ENCODE data around the gene STRA8.

The STRA8 gene

DNA sequence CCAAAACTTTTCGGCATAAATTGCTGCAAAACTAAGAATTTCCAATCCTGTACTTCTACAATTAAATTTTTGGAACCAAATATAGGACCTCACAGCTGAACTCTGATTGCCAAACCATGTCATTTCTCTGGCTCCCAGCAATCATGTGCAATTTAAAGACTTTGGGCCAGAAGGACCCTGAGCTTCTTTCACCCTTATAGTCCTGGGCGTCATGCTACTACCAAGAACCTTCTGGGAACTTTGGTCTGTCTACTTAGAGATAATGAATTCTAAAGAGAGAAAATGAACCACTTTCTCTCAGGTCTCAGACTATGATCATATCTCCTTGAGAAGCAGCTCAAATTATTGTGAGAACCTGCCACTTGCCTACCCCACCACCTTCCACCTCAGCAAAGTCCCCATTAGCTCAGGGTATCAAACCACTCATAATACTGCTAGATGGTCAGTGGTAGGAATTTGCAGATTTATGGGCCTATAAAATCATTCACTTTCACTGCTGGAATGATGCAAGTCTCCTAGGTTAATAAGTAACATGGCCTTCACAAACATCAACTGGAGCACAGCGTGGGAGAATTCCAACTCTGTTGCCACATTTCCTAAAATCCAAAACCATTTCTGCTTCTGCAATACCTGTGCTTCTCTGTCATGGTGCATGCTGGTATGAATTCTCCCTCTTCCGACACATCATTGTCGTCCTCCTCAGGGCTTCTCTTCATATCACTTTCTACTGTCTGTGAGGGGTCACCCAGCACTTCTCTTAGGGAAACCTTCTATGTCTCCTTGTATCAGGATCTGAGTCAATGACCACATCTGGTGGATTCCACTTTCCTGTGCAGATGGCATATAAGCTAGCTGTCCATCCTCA lies 15.8 kb upstream of the STRA8 start:
- Histone ChIP-seq H3K9me3 (ENCODE audit: insufficient read depth, low read depth, low read length) (no peaks in the 10 kb centered on the region), H3K4ac (ENCODE audit: low read depth, low read length) (no peak overlapping the region), H2BK5ac (ENCODE audit: low read depth, low read length, poor library complexity) (no peak overlapping the region), H3K27ac (ENCODE audit: low read depth, low read length) (no peak overlapping the region), H3K79me1 (ENCODE audit: low read length) (peaks cover 3% of the 10 kb centered on the region), H3K4me1 (ENCODE audit: control insufficient read depth in 1 of 2, insufficient read depth in 2 of 2, low read length in 2 of 2) (peaks cover 6 to 8% of the 10 kb centered on the region in 2 experiments), H3K18ac (ENCODE audit: low read length) (no peak overlapping the region), H3K36me3 (ENCODE audit: control insufficient read depth in 1 of 2, insufficient read depth in 2 of 2, low read length in 2 of 2) (no peaks in the 10 kb centered on the region), H4K8ac (ENCODE audit: low read depth, low read length) (no peak overlapping the region), H3K79me2 (ENCODE audit: control insufficient read depth, insufficient read depth, low read length, poor library complexity) (no peaks in the 10 kb centered on the region), H3K4me2 (ENCODE audit: low read length) (no peak overlapping the region), H2BK12ac (ENCODE audit: low read length) (no peak overlapping the region), H2BK120ac (ENCODE audit: insufficient read depth, low read length, poor library complexity) (no peak overlapping the region), H4K91ac (ENCODE audit: low read depth, low read length) (no peak overlapping the region), H2AK5ac (ENCODE audit: low read length) (no peak overlapping the region), H3K9ac (ENCODE audit: low read length) (no peak overlapping the region), H3K4me3 (ENCODE audit: low read depth, low read length) (no peak overlapping the region), H3K27me3 (ENCODE audit: insufficient read depth, low read length) (no peaks in the 10 kb centered on the region), H3K14ac (ENCODE audit: low read length) (no peak overlapping the region), H3K23ac (ENCODE audit: low read length) (no peak overlapping the region), H2AFZ (ENCODE audit: insufficient read depth, low read length, poor library complexity) (no peak overlapping the region), H4K12ac (ENCODE audit: low read depth, low read length) (no peak overlapping the region)
- WGBS (ENCODE audit: extremely low coverage, insufficient coverage, insufficient read length) = no CpG with 5 or more reads among the region's 5 CpGs
- DNase-seq = peak in 1 of 2 donors; percentile 61

- H4K8ac ChIP-seq (ENCODE audit: low read depth, low read length) = no peak overlapping the region
- no peaks in the 10 kb centered on the region for H3K36me3 ChIP-seq (ENCODE audit: control insufficient read depth in 1 of 2, insufficient read depth in 2 of 2, low read length in 2 of 2)
- no peak overlapping the region for H3K18ac ChIP-seq (ENCODE audit: low read length)
- no peak overlapping the region for H2AK5ac ChIP-seq (ENCODE audit: low read length)
- no peak overlapping the region for H3K23ac ChIP-seq (ENCODE audit: low read length)
- no CpG with 5 or more reads among the region's 1 CpG for WGBS (ENCODE audit: extremely low coverage, insufficient coverage, insufficient read length)
- no peak overlapping the region for H3K4me2 ChIP-seq (ENCODE audit: low read length)
- H2BK120ac ChIP-seq (ENCODE audit: insufficient read depth, low read length, poor library complexity) = no peak overlapping the region
- H3K14ac ChIP-seq (ENCODE audit: low read length) = no peak overlapping the region
- H3K79me2 ChIP-seq (ENCODE audit: control insufficient read depth, insufficient read depth, low read length, poor library complexity) = no peaks in the 10 kb centered on the region
- no peaks in the 10 kb centered on the region for H3K9me3 ChIP-seq (ENCODE audit: insufficient read depth, low read depth, low read length)
- H3K27me3 ChIP-seq (ENCODE audit: insufficient read depth, low read length) = no peaks in the 10 kb centered on the region
- no peak overlapping the region for H2BK5ac ChIP-seq (ENCODE audit: low read depth, low read length, poor library complexity)
- H4K91ac ChIP-seq (ENCODE audit: low read depth, low read length) = no peak overlapping the region
- DNase-seq = no peak
- no peak overlapping the region for H2BK12ac ChIP-seq (ENCODE audit: low read length)
- H3K9ac ChIP-seq (ENCODE audit: low read length) = no peak overlapping the region
- H3K27ac ChIP-seq (ENCODE audit: low read depth, low read length) = no peak overlapping the region
- H2AFZ ChIP-seq (ENCODE audit: insufficient read depth, low read length, poor library complexity) = no peak overlapping the region
- H4K12ac ChIP-seq (ENCODE audit: low read depth, low read length) = no peak overlapping the region
- no peak overlapping the region for H3K4ac ChIP-seq (ENCODE audit: low read depth, low read length)
- H3K79me1 ChIP-seq (ENCODE audit: low read length) = no peaks in the 10 kb centered on the region
- no peaks in the 10 kb centered on the region for H3K4me1 ChIP-seq (ENCODE audit: control insufficient read depth in 1 of 2, insufficient read depth in 2 of 2, low read length in 2 of 2)
- H3K4me3 ChIP-seq (ENCODE audit: low read depth, low read length) = no peak overlapping the region
Measured at GRCh38 chr7:135224027-135224426, 9.6 kb upstream of the STRA8 start.

DNA sequence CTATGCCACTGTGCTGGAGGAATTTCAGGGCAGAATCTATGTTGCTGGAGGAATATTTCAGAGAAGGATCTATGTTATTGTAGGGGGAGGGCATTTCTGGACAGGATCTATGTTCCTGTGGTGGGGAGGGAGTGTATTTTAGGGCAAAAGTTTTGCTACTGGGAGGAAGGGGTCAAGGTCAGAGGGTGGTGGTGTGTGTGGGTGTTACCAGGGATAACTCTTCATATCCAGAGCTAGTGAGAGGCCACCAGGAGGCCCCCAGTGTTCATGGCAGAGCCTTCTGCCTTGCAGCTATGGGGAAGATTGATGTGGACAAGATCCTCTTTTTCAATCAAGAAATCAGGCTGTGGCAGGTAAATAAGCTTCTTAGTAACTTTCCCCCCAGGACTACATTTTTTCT lies 2.0 kb upstream of the STRA8 start:
- Histone ChIP-seq H3K79me1 (ENCODE audit: low read length) (no peaks in the 10 kb centered on the region), H4K91ac (ENCODE audit: low read depth, low read length) (no peak overlapping the region), H2BK5ac (ENCODE audit: low read depth, low read length, poor library complexity) (no peak overlapping the region), H3K27me3 (ENCODE audit: insufficient read depth, low read length) (no peaks in the 10 kb centered on the region), H3K9ac (ENCODE audit: low read length) (no peak overlapping the region), H3K4ac (ENCODE audit: low read depth, low read length) (no peak overlapping the region), H3K4me2 (ENCODE audit: low read length) (no peak overlapping the region), H2BK12ac (ENCODE audit: low read length) (no peak overlapping the region), H3K14ac (ENCODE audit: low read length) (no peak overlapping the region), H3K9me3 (ENCODE audit: insufficient read depth, low read depth, low read length) (no peaks in the 10 kb centered on the region), H2AK5ac (ENCODE audit: low read length) (no peak overlapping the region), H3K4me3 (ENCODE audit: low read depth, low read length) (no peak overlapping the region), H3K4me1 (ENCODE audit: control insufficient read depth in 1 of 2, insufficient read depth in 2 of 2, low read length in 2 of 2) (no peaks in the 10 kb centered on the region), H3K27ac (ENCODE audit: low read depth, low read length) (no peak overlapping the region), H2BK120ac (ENCODE audit: insufficient read depth, low read length, poor library complexity) (no peak overlapping the region), H4K8ac (ENCODE audit: low read depth, low read length) (no peak overlapping the region), H4K12ac (ENCODE audit: low read depth, low read length) (no peak overlapping the region), H3K79me2 (ENCODE audit: control insufficient read depth, insufficient read depth, low read length, poor library complexity) (no peaks in the 10 kb centered on the region), H3K18ac (ENCODE audit: low read length) (no peak overlapping the region), H3K36me3 (ENCODE audit: control insufficient read depth in 1 of 2, insufficient read depth in 2 of 2, low read length in 2 of 2) (no peaks in the 10 kb centered on the region), H3K23ac (ENCODE audit: low read length) (no peak overlapping the region), H2AFZ (ENCODE audit: insufficient read depth, low read length, poor library complexity) (no peak overlapping the region)
- no peak for DNase-seq

- no peak overlapping the region for H4K91ac ChIP-seq (ENCODE audit: low read depth, low read length)
- no peaks in the 10 kb centered on the region for H3K27me3 ChIP-seq (ENCODE audit: insufficient read depth, low read length)
- H2BK5ac ChIP-seq (ENCODE audit: low read depth, low read length, poor library complexity) = no peak overlapping the region
- no peak overlapping the region for H3K27ac ChIP-seq (ENCODE audit: low read depth, low read length)
- no peak overlapping the region for H2BK12ac ChIP-seq (ENCODE audit: low read length)
- no peak for DNase-seq
- no peak overlapping the region for H3K9ac ChIP-seq (ENCODE audit: low read length)
- H3K9me3 ChIP-seq (ENCODE audit: insufficient read depth, low read depth, low read length) = no peaks in the 10 kb centered on the region
- H3K4ac ChIP-seq (ENCODE audit: low read depth, low read length) = no peak overlapping the region
- no peak overlapping the region for H2AFZ ChIP-seq (ENCODE audit: insufficient read depth, low read length, poor library complexity)
- no peak overlapping the region for H3K4me2 ChIP-seq (ENCODE audit: low read length)
- no peaks in the 10 kb centered on the region for H3K79me2 ChIP-seq (ENCODE audit: control insufficient read depth, insufficient read depth, low read length, poor library complexity)
- WGBS (ENCODE audit: extremely low coverage, insufficient coverage, insufficient read length) = no CpG with 5 or more reads among the region's 6 CpGs
- H3K36me3 ChIP-seq (ENCODE audit: control insufficient read depth in 1 of 2, insufficient read depth in 2 of 2, low read length in 2 of 2) = no peaks in the 10 kb centered on the region
- H3K18ac ChIP-seq (ENCODE audit: low read length) = no peak overlapping the region
- H2BK120ac ChIP-seq (ENCODE audit: insufficient read depth, low read length, poor library complexity) = no peak overlapping the region
- H3K4me1 ChIP-seq (ENCODE audit: control insufficient read depth in 1 of 2, insufficient read depth in 2 of 2, low read length in 2 of 2) = no peaks in the 10 kb centered on the region
- no peak overlapping the region for H3K23ac ChIP-seq (ENCODE audit: low read length)
- no peak overlapping the region for H4K12ac ChIP-seq (ENCODE audit: low read depth, low read length)
- no peak overlapping the region for H4K8ac ChIP-seq (ENCODE audit: low read depth, low read length)
- no peak overlapping the region for H3K4me3 ChIP-seq (ENCODE audit: low read depth, low read length)
- H2AK5ac ChIP-seq (ENCODE audit: low read length) = no peak overlapping the region
- no peak overlapping the region for H3K14ac ChIP-seq (ENCODE audit: low read length)
- H3K79me1 ChIP-seq (ENCODE audit: low read length) = no peaks in the 10 kb centered on the region
Measured at GRCh38 chr7:135232087-135232486, 1.6 kb upstream of the STRA8 start.

Data from trophoblast cell (in vitro differentiated cells and primary cell).